Calu3 (cell line): ENCODE data around the gene BFSP2. TPM values are rescaled to one million over a fixed set of nuclear protein-coding genes. Genes with fewer than 3 reads are reported as not detected.

Experiments used
- BruUV-seq: library from RNA; stranded (reverse); fragments of 400-500 nt; replicated peaks from 2 replicates; lab custom pipeline; 2021; lab: Mats Ljungman, UMichigan
- CTCF ChIA-PET: fragments of 300-600 bp; sonication (Branson Sonifier 250); formaldehyde crosslinking; loops from one replicate; lab custom pipeline; 2022; ENCODE audit warnings: antibody characterized with exemption; lab: Charles Lee
- DNase-seq: peaks from one replicate; pipeline ENCODE4 v3.0.0; 2022
- H3K27ac Mint-ChIP-seq: one replicate; pipeline ENCODE4 v1.8.0; 2022; ENCODE audit warnings: mixed read lengths; ENCODE audit not compliant: unreplicated experiment
- H3K27me3 Mint-ChIP-seq: one replicate; pipeline ENCODE4 v1.8.0; 2022; ENCODE audit warnings: mixed read lengths; ENCODE audit not compliant: unreplicated experiment
- H3K36me3 Mint-ChIP-seq: one replicate; pipeline ENCODE4 v1.8.0; 2022; ENCODE audit warnings: mild to moderate bottlenecking, moderate library complexity, mixed read lengths; ENCODE audit not compliant: insufficient read depth, unreplicated experiment
- H3K4me1 Mint-ChIP-seq: one replicate; pipeline ENCODE4 v1.8.0; 2022; ENCODE audit warnings: mild to moderate bottlenecking, low read depth, mixed read lengths; ENCODE audit not compliant: unreplicated experiment
- H3K4me3 Mint-ChIP-seq: one replicate; pipeline ENCODE4 v1.8.0; 2022; ENCODE audit warnings: mild to moderate bottlenecking, low read depth, moderate library complexity, mixed read lengths; ENCODE audit not compliant: unreplicated experiment
- H3K9me3 Mint-ChIP-seq: one replicate; pipeline ENCODE4 v1.8.0; 2022; ENCODE audit warnings: low read depth, mixed read lengths; ENCODE audit not compliant: unreplicated experiment
- intact Hi-C: fragments of 100-400 bp; cut with micrococcal nuclease; formaldehyde crosslinking; loops from one replicate; pipeline ENCODE4 v1.10.0; 2022; ENCODE audit not compliant: unreplicated experiment
- total RNA-seq: library from RNA; stranded (reverse); gene quantifications from 2 replicates; pipeline ENCODE4 v1.2.3, GENCODE V29; 2022
- TF ChIP-seq, protein P1 (sequence below): fragments of 200-600 bp; IDR thresholded peaks from one replicate; pipeline ENCODE4 v1.8.0; 2022; ENCODE audit warnings: antibody characterized with exemption; ENCODE audit not compliant: unreplicated experiment

Gene BFSP2
- total RNA-seq, 1 experiment from 2014 or later: not detected

DNA sequence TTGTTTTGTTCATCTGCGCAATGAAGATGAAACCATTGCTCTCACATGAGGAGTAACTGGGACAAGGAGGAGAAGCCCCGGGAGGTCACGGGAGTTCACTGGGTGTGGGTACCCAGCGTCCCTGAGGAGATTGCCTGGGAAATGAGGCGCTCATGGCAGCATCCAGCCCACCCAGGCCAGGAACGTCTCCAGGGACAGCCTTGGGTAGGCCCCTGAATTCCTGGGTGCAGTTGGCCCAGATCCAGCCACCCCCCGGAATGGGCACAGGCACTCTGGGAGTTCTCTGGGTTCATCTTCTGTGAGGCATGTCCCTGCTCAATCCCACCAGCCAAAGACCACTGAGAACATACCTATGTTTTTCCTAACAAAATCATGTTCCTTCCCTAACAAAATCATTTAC lies 18.5 kb downstream of the BFSP2 start:
- no peak for DNase-seq
- no peaks in the 10 kb centered on the region for H3K36me3 Mint-ChIP-seq
- H3K4me3 Mint-ChIP-seq: no peak overlapping the region
- TF ChIP-seq, protein P1, sequence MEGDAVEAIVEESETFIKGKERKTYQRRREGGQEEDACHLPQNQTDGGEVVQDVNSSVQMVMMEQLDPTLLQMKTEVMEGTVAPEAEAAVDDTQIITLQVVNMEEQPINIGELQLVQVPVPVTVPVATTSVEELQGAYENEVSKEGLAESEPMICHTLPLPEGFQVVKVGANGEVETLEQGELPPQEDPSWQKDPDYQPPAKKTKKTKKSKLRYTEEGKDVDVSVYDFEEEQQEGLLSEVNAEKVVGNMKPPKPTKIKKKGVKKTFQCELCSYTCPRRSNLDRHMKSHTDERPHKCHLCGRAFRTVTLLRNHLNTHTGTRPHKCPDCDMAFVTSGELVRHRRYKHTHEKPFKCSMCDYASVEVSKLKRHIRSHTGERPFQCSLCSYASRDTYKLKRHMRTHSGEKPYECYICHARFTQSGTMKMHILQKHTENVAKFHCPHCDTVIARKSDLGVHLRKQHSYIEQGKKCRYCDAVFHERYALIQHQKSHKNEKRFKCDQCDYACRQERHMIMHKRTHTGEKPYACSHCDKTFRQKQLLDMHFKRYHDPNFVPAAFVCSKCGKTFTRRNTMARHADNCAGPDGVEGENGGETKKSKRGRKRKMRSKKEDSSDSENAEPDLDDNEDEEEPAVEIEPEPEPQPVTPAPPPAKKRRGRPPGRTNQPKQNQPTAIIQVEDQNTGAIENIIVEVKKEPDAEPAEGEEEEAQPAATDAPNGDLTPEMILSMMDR: no peak
- H3K27me3 Mint-ChIP-seq: peaks cover 87% of the 10 kb centered on the region
- BruUV-seq: no TSS peak
- H3K27ac Mint-ChIP-seq: no peak overlapping the region
- intact Hi-C loops: no loop called here
- H3K4me1 Mint-ChIP-seq: no peaks in the 10 kb centered on the region
- H3K9me3 Mint-ChIP-seq: no peaks in the 10 kb centered on the region
- CTCF ChIA-PET: interaction anchor here (0.7 kb wide), 1 partner anchor 9 kb away, joined by 3 read pairs; no protein-coding TSS in a partner anchor

DNA sequence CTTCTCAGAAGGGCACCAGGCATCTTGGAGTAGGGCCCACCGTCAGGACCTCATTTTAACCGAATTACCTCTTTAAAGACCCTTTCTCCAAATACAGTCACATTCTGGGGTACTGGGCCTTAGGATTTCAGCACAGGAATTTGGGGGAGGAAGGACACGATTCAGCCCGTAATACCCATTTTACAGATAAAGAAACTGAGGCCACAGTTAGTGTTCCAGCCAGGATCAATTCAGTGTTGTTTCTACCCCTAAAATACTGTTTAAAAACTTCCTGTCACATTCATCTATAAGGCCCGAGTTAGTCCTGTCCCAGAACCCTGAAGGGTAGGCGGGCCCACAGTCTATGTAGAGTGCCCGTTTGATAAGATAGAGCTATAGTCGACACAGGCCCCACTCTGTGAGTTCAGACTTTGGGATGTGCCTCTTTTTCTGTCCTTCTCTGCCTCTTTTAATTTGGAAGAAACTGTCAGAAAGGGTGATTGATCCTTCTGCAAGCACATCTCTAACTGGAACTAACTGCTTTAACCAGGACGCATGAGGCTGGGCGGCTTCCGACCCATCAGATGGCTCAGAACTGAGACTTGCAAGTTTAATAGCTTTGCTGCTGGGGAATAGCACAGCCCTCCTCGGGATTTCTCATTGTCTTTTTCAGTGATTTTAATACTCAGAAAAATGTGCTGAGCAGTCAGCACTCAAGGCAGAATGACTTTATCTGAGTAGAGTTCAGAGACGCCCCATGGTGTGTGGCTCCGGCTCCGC lies 19.5 kb downstream of the BFSP2 start:
- H3K27ac Mint-ChIP-seq: no peak overlapping the region
- H3K27me3 Mint-ChIP-seq: peaks cover 79% of the 10 kb centered on the region
- TF ChIP-seq, protein P1: no peak
- no peaks in the 10 kb centered on the region for H3K9me3 Mint-ChIP-seq
- H3K4me1 Mint-ChIP-seq: no peaks in the 10 kb centered on the region
- intact Hi-C loops: no loop called here
- no peak overlapping the region for H3K4me3 Mint-ChIP-seq
- CTCF ChIA-PET: no interaction called here
- no TSS peak for BruUV-seq
- no peak for DNase-seq
- no peaks in the 10 kb centered on the region for H3K36me3 Mint-ChIP-seq

DNA sequence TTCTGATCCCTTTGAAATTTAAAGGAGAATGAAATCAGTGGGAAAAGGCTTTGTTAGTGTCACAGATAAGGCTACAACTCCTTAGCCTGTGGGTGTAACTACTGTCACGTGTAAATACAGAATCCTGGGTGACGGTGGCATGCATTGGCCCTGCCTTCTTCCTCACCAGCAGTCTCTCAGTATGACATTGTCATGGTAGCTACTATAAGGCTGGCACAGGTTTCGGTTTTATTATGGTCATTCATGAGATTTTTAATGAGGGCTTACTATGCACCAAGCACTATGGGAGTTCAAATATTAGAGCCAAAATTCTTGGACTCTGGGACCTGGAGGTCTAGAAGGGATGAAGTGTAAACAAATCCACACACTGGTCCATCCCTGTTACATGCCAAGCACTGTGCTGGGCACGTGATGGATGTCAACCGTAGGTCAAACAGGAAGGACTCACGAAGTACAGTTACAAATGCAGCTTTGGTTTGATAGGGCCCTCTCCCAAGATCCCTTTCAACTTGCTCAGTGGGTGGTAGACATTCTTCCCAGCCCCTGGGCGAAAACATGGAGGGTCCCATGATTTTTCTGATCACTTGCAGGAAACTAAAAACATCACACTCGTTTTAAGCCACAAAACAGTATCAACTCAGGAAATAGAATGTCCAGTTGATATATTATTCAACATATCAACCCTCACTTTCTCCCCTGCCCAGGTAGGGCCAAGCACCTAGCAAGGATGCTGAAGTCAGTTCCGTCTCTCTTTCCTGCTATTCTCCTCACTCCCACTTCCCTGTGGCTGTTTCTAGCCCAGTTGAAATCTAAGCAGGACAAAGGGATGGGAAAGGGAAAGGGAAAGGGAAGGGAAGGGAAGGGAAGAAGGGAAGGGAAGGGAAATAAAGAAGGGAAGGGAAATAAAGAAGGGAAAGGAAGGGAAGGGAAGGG lies 25.3 kb downstream of the BFSP2 start:
- H3K9me3 Mint-ChIP-seq: no peaks in the 10 kb centered on the region
- H3K36me3 Mint-ChIP-seq: peaks cover 5% of the 10 kb centered on the region
- H3K4me1 Mint-ChIP-seq: no peaks in the 10 kb centered on the region
- no TSS peak for BruUV-seq
- TF ChIP-seq, protein P1: no peak
- CTCF ChIA-PET: interaction anchor here (1.6 to 2.1 kb wide), 2 partner anchors 384 to 694 kb away, joined by 10 to 16 read pairs; no protein-coding TSS in a partner anchor
- DNase-seq: no peak
- H3K4me3 Mint-ChIP-seq: no peak overlapping the region
- H3K27me3 Mint-ChIP-seq: peaks cover 83% of the 10 kb centered on the region
- intact Hi-C loops: loop anchor here (5.0 kb wide), 1 partner anchor 143 kb away; no protein-coding TSS in a partner anchor
- peak overlapping the region; percentile 14 for H3K27ac Mint-ChIP-seq

DNA sequence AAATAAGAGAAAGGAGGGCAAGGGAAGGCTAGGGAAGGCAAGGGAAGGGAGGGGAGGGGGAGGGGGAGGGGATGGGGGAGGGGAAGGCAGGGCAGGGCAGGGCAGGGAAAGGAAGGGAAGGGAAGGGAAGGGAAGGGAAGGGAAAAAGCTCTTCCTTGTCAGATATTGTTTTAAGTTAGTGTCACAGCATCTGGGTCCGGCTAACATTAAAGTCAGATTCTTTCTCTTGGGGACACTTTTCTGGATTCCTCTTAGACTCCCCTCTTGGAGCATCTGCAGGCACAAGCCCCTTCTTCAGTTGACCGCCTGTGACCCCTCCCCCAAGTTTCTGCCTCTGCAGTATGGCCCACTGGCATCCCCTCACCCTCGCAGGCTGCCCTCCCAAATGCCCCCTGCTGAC lies 26.0 kb downstream of the BFSP2 start:
- CTCF ChIA-PET: interaction anchor here (0.6 kb wide), 1 partner anchor 1139 kb away, joined by 4 read pairs; no protein-coding TSS in a partner anchor
- Mint-ChIP-seq H3K27me3 (peaks cover 76% of the 10 kb centered on the region), H3K27ac (no peak overlapping the region), H3K4me3 (no peak overlapping the region), H3K4me1 (no peaks in the 10 kb centered on the region), H3K9me3 (no peaks in the 10 kb centered on the region), H3K36me3 (peaks cover 5% of the 10 kb centered on the region)
- TF ChIP-seq, protein P1: no peak
- no peak for DNase-seq
- intact Hi-C loops: no loop called here
- BruUV-seq: no TSS peak
